T-helper 1 cell treated with Interleukin-12 subunit alpha and Interleukin-12 subunit beta and Interleukin-4 antibody, amounts not matched to agents 30 μg/mL and 1 μg/mL, for 36 hours (primary cell): ENCODE measurements around the gene SRP72.

Source experiments
- H3K27ac Mint-ChIP-seq: one replicate; pipeline ENCODE4 v1.8.0; 2021; ENCODE audit warnings: mild to moderate bottlenecking, mixed read lengths
- H3K27me3 Mint-ChIP-seq: one replicate; pipeline ENCODE4 v1.8.0; 2021; ENCODE audit warnings: low read depth, mixed read lengths
- H3K36me3 Mint-ChIP-seq: one replicate; pipeline ENCODE4 v1.8.0; 2021; ENCODE audit warnings: low read depth, mixed read lengths
- H3K4me1 Mint-ChIP-seq: one replicate; pipeline ENCODE4 v1.8.0; 2021; ENCODE audit warnings: low read depth, mixed read lengths
- H3K4me3 Mint-ChIP-seq: one replicate; pipeline ENCODE4 v1.8.0; 2021; ENCODE audit warnings: mild to moderate bottlenecking, moderate library complexity, mixed read lengths
- H3K9me3 Mint-ChIP-seq: one replicate; pipeline ENCODE4 v1.8.0; 2021; ENCODE audit warnings: mixed read lengths

SRP72 gene

GRCh38 chr4:56480691-56481090 lies 13.3 kb downstream of the SRP72 start:
- Mint-ChIP-seq H3K9me3 (no peaks in the 10 kb centered on the region), H3K27me3 (no peaks in the 10 kb centered on the region), H3K4me3 (no peak overlapping the region), H3K36me3 (peaks cover 52% of the 10 kb centered on the region), H3K27ac (no peak overlapping the region), H3K4me1 (peaks cover 11% of the 10 kb centered on the region)

- H3K4me1 Mint-ChIP-seq = no peaks in the 10 kb centered on the region
Measured at GRCh38 chr4:56496241-56496640, 28.8 kb downstream of the SRP72 start.

GRCh38 chr4:56505269-56506130 lies 38.1 kb downstream of the SRP72 start, which contains the start of gene ARL9:
Gene ARL9, plus strand, starts transcription at chr4:56505791. Its CDS starts 72 bp downstream, at chr4:56505863.
- Mint-ChIP-seq H3K9me3 (no peaks in the 10 kb centered on the region), H3K36me3 (peaks cover 14% of the 10 kb centered on the region), H3K4me3 (peak within 1 kb of the TSS; percentile 82), H3K27ac (no peak within 1 kb of the TSS), H3K27me3 (peaks cover 12% of the 10 kb centered on the region), H3K4me1 (peaks cover 5% of the 10 kb centered on the region)

More at GRCh38 chr4:56496241-56496640, 28.8 kb downstream of the SRP72 start:
- Mint-ChIP-seq H3K36me3 (peaks cover 52% of the 10 kb centered on the region), H3K27me3 (no peaks in the 10 kb centered on the region), H3K27ac (no peak overlapping the region), H3K9me3 (no peaks in the 10 kb centered on the region), H3K4me3 (no peak overlapping the region)

- peaks cover 14% of the 10 kb centered on the region for H3K27me3 Mint-ChIP-seq
- H3K9me3 Mint-ChIP-seq = no peaks in the 10 kb centered on the region
- no peak overlapping the region for H3K27ac Mint-ChIP-seq
- no peaks in the 10 kb centered on the region for H3K36me3 Mint-ChIP-seq
- no peaks in the 10 kb centered on the region for H3K4me1 Mint-ChIP-seq
- no peak overlapping the region for H3K4me3 Mint-ChIP-seq
Measured at GRCh38 chr4:56511098-56511497, 43.7 kb downstream of the SRP72 start.

DNA sequence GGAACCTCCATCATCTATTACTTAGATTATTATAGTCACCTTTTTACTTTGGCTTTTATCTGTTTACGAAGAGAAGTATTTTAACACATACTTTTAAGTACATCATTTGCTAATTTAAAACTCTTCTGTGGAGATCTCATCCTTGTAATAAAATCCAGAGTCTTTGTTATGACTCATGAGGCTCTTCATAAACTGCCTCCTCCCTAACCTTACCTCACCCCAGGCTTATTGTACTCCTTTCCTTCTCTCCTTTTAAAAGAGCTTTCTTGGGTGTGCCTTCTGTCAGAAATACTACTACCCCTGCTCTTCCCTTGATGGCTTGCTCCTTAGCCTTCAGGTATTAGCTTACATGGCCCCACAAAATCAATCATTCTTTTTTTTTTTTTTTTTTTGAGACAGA lies 44.7 kb downstream of the SRP72 start:
- Mint-ChIP-seq H3K4me1 (no peaks in the 10 kb centered on the region), H3K9me3 (no peaks in the 10 kb centered on the region), H3K27me3 (peaks cover 13% of the 10 kb centered on the region), H3K27ac (no peak overlapping the region), H3K36me3 (no peaks in the 10 kb centered on the region), H3K4me3 (no peak overlapping the region)

DNA sequence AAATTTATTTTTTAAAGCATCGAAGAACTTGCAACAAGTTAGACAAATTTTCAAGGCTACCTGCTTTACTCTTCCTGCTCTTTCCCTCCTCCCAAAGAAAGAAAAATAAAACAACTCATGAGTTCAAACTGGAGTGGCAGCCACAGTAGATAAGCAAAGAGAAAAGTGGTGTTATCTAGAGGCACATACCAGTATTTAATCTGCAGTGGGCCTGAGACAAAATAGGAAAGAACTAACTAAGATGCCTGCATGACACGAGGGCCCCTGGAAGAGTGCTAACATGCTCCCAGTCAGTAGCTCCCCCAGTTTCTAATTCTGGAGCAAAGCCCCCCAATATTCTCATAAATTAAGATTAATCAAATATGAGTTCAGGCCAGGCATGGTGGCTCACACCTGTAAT lies 46.1 kb downstream of the SRP72 start:
- no peaks in the 10 kb centered on the region for H3K9me3 Mint-ChIP-seq
- H3K36me3 Mint-ChIP-seq = no peaks in the 10 kb centered on the region
- H3K4me3 Mint-ChIP-seq = no peak overlapping the region
- H3K27me3 Mint-ChIP-seq = peaks cover 13% of the 10 kb centered on the region
- no peak overlapping the region for H3K27ac Mint-ChIP-seq
- H3K4me1 Mint-ChIP-seq = no peaks in the 10 kb centered on the region

DNA sequence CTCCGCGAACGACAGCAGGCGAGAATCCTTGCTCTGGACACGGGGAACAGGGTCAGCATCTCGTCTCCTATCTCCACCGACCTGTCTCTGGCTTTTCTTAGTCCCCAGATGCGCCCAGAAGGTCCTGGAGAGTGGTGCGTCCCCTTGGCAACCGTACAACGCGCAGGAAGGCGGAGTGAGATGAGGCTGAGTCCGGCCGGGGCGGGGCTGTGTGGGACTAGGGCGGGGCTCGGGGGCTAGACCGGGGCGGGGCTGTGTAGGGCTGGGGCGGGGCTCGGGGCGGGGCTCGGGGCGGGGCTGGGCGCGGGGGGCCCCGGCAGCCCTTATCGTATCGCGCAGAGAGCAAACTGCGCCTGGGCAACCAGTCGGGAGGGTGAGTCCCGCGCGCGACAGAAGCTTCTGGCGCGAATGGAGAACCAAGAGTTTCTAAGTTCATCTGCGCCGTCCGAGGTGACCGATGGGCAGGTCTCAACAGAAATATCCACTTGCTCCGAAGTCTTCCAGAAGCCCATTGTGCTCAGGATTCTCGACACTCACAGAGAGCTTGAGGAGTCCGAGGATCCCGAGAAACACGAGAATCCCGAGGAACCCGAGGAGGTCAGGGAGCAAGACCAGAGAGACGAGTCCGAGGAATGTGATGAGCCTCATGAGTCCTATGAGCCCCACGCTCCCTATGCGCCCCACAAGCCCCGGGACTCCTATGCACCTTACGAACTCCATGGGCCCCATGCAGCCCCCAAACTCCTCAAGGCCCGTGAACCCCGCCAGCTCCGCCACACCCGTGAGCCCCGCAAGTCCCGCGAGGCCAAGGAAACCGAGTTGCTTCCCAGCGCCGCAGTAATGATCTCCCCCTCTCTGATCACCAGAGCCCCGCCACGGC lies 63.1 kb downstream of the SRP72 start:
- H3K9me3 Mint-ChIP-seq = no peaks in the 10 kb centered on the region
- no peaks in the 10 kb centered on the region for H3K36me3 Mint-ChIP-seq
- no peaks in the 10 kb centered on the region for H3K4me1 Mint-ChIP-seq
- H3K27ac Mint-ChIP-seq = no peak overlapping the region
- peak overlapping the region; percentile 56 for H3K4me3 Mint-ChIP-seq
- H3K27me3 Mint-ChIP-seq = peaks cover 15% of the 10 kb centered on the region

- Mint-ChIP-seq H3K27ac (no peak overlapping the region), H3K27me3 (peaks cover 15% of the 10 kb centered on the region), H3K4me1 (no peaks in the 10 kb centered on the region), H3K36me3 (no peaks in the 10 kb centered on the region), H3K4me3 (no peak overlapping the region), H3K9me3 (no peaks in the 10 kb centered on the region)
Measured at GRCh38 chr4:56531149-56531770, 63.8 kb downstream of the SRP72 start.

- Mint-ChIP-seq H3K4me3 (no peak overlapping the region), H3K27me3 (peaks cover 11% of the 10 kb centered on the region), H3K9me3 (no peaks in the 10 kb centered on the region), H3K27ac (no peak overlapping the region), H3K4me1 (no peaks in the 10 kb centered on the region), H3K36me3 (no peaks in the 10 kb centered on the region)
Measured at GRCh38 chr4:56531823-56532222, 64.4 kb downstream of the SRP72 start.

DNA sequence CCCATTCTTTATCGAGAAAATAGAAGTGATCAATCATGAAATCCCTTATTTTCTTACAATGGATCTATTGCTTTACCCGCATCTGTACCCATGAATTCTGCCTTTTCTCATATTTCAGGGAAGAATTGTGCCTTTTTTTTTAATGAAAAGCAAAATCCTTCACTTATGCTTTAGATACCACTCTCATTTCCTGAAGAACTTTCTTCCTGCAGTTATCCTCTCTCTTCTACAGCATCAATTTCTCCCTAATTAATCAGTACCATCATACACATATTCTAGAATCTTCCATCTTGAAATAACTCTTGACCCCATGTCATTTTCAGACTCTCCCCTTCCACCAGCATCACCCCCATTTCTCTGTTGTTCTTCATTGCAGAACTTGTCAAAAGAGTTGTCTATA lies 64.8 kb downstream of the SRP72 start:
- H3K9me3 Mint-ChIP-seq = no peaks in the 10 kb centered on the region

GRCh38 chr4:56535915-56536314 lies 68.5 kb downstream of the SRP72 start:
- no peaks in the 10 kb centered on the region for H3K36me3 Mint-ChIP-seq
- H3K27me3 Mint-ChIP-seq = peaks cover 10% of the 10 kb centered on the region
- no peak overlapping the region for H3K4me3 Mint-ChIP-seq
- no peak overlapping the region for H3K27ac Mint-ChIP-seq
- H3K4me1 Mint-ChIP-seq = no peaks in the 10 kb centered on the region
- no peaks in the 10 kb centered on the region for H3K9me3 Mint-ChIP-seq

More for the DNA sequence above, 64.8 kb downstream of the SRP72 start:
- Mint-ChIP-seq H3K27me3 (peaks cover 11% of the 10 kb centered on the region), H3K36me3 (no peaks in the 10 kb centered on the region), H3K4me3 (no peak overlapping the region), H3K27ac (no peak overlapping the region), H3K4me1 (no peaks in the 10 kb centered on the region)

DNA sequence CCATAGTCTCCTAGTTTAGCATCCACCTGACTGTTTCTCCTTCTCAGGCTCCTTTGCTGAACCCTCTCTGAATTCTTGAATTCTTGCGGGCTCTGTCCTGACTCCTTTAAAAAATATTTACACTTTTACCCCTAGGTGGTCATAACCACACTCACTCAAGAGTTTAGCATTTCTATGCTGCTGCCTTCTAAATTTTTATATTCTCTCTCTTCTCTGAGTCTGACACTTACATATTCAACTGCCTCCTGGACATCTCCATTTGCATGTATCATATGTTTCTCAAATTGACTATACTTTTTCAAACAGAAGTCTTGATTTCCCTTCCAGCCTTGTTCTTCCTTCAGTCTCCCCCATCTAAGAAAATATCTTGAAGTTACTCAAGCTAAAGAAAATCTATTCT lies 69.7 kb downstream of the SRP72 start:
- Mint-ChIP-seq H3K36me3 (no peaks in the 10 kb centered on the region), H3K4me3 (no peak overlapping the region), H3K27me3 (peaks cover 15% of the 10 kb centered on the region), H3K27ac (no peak overlapping the region), H3K9me3 (no peaks in the 10 kb centered on the region), H3K4me1 (no peaks in the 10 kb centered on the region)

DNA sequence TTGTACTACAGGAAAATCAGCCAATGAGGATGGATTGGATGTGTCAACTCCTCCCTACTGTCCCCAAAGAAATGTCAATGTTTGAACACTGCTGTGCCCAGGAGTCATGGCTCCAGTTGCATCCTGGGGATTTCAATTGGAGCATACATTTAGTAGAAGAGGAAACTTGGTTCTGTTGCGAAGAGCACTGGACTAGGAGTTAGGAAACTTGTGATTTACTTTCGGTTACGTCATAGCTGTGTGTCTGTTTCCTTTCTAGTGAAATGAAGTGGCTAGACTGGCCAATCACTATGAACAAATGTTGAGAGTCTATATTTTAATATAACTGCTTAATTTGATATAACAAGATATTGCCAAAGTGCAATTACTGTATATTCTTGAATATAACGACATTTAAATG lies 73.4 kb downstream of the SRP72 start:
- Mint-ChIP-seq H3K27ac (no peak overlapping the region), H3K27me3 (peaks cover 25% of the 10 kb centered on the region), H3K4me1 (peaks cover 7% of the 10 kb centered on the region), H3K4me3 (no peak overlapping the region), H3K9me3 (no peaks in the 10 kb centered on the region), H3K36me3 (no peaks in the 10 kb centered on the region)

GRCh38 chr4:56544573-56545131 lies 77.2 kb downstream of the SRP72 start:
- H3K9me3 Mint-ChIP-seq = no peaks in the 10 kb centered on the region
- H3K27ac Mint-ChIP-seq = no peak overlapping the region
- peak overlapping the region; percentile 46 for H3K4me3 Mint-ChIP-seq

More at GRCh38 chr4:56544573-56545131, 77.2 kb downstream of the SRP72 start:
- Mint-ChIP-seq H3K27me3 (peaks cover 21% of the 10 kb centered on the region), H3K36me3 (no peaks in the 10 kb centered on the region), H3K4me1 (peaks cover 11% of the 10 kb centered on the region)
